ENCODE data around the gene SORCS2.

- TF ChIP-seq CTCF (conservative IDR thresholded peaks at IDR 0.05; ENCODE audit: low read depth, low read length) (no peak), EZH2phosphoT487 (IDR thresholded peaks at IDR 0.05; ENCODE audit: borderline replicate concordance, low read length) (no peak)
Measured at GRCh38 chr4:7191546-7192251, 639 bp upstream of the SORCS2 start.

All from PC-3 (cell line).